Embryonic facial prominence (tissue), 1 donor: ENCODE measurements around the gene PDE6G.
"Not testable (repeated sequence)": the region's sequence is repeated elsewhere in the genome, so short reads cannot be mapped to it uniquely, and the experiment has no call there.

Source experiments
- DNase-seq: peaks from one replicate; pipeline ENCODE4 v3.0.0-alpha.2; 2016; ENCODE audit errors: extremely low spot score

PDE6G gene

DNA sequence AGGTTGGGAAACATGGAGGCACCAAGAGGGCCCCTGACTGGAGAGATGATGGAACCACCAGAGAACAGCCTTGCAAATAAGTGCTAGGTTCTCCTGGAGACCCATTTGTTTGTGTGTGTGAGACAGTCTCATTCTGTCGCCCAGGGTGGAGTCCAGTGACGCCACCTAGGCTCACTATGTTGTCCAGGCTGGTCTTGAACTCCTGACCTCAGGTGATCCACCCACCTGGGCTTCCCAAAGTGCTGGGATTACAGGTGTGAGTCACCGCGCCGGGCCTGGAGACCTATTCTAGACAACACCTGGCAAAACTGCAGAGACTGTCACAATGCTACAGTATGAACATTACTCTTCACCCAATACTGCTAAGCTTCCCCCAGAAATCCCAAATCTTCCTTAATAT lies 20.9 kb downstream of the PDE6G start:
- no peak for DNase-seq

DNA sequence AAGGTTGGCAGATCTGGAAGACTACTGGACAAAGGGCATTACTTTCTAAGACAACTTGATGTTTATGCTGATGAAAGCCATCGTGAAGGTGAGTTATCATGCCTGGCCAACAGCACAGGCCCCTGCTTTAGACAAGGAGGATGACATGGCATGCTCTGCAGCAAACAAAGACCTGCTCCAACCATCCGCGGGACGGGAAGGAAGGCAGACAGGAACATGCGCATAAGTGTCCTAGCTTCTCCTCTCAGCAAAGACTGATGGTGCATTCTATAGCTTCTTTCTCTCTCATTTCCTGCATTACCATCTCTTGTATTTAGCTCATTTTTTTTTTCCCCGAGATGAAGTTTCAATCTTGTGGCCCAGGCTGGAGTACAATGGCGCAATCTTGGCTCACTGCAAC lies 24.9 kb downstream of the PDE6G start:
- no peak for DNase-seq

DNA sequence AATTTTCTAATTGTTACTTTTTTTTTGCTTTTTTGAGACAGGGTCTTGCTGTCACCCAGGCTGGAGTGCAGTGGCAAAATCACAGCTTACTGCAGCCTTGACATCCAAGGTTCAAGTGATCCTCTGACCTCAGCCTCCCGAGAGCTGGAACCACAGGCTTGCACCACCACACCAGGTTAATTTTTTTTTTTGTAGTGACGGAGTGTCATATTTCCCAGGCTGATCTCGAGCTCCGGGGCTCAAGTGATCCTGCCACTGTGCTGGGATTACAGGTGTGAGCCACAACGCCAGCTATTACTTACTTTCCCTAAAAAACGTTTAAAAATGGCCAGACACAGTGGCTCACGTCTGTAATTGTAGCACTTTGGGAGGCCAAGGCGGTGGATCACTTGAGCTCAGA lies 26.1 kb downstream of the PDE6G start:
- no peak for DNase-seq

DNA sequence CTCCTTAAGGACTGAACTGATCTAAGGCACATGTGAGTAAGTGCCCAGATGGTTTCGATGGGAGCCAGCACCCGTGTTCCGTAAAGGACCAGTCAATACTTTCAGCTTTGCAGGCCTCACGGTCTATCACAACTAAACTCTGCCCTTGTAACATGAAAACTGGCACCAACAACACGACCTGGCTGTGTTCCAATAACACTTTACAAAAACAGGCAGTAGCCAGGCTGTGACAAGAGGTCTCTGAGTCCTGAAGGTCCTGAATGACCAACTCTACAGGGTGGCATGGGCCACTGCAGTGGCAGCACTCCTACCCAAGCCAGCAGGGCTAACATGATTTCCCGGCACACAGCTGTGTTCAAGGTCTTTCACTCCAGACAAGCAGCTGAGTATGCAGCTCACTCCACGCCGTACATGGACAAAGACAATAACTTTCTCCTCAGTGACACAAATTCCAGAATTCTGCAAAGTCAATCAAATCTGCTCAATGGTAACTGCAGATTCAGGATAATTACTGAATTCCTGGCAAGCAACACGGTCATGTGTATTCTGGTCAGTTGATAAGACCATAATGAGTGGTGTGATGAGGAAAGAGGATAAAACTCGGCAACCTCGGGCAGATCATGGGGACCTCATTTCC lies 34.7 kb downstream of the PDE6G start:
- no peak for DNase-seq

DNA sequence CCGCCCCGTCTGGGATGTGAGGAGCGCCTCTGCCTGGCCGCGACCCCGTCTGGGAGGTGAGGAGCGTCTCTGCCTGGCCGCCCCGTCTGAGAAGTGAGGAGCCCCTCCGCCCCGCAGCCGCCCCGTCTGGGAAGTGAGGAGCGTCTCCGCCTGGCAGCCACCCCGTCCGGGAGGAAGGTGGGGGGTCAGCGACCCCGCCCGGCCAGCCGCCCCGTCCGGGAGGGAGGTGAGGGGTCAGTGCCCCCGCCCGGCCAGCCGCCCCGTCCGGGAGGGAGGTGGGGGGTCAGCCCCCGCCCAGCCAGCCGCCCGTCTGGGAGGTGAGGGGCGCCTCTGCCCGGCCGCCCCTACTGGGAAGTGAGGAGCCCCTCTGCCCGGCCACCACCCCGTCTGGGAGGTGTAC lies 38.0 kb downstream of the PDE6G start:
- DNase-seq: not testable (repeated sequence)

DNA sequence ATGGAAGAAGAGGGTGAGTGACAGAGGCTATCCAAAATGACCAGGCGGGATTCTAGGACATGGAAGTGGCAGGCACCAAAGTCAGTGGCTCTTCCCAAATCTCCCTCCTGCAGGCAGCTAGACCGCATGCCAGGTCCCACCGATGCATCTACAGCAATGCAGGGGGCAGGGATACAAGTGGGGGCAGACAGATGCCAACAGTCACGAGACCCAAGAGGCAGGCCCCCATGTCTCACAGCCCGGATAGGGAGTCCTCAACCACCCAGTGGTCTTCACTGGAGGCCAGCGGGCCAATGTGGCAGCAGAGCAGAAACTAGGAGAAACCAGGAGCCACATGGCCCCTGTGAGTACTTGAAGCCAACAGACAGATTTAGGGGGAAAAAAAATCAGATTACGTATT lies 39.5 kb downstream of the PDE6G start:
- no peak for DNase-seq

- DNase-seq: no peak
Observed at GRCh38 chr17:81615401-81615930, 40.9 kb downstream of the PDE6G start.

DNA sequence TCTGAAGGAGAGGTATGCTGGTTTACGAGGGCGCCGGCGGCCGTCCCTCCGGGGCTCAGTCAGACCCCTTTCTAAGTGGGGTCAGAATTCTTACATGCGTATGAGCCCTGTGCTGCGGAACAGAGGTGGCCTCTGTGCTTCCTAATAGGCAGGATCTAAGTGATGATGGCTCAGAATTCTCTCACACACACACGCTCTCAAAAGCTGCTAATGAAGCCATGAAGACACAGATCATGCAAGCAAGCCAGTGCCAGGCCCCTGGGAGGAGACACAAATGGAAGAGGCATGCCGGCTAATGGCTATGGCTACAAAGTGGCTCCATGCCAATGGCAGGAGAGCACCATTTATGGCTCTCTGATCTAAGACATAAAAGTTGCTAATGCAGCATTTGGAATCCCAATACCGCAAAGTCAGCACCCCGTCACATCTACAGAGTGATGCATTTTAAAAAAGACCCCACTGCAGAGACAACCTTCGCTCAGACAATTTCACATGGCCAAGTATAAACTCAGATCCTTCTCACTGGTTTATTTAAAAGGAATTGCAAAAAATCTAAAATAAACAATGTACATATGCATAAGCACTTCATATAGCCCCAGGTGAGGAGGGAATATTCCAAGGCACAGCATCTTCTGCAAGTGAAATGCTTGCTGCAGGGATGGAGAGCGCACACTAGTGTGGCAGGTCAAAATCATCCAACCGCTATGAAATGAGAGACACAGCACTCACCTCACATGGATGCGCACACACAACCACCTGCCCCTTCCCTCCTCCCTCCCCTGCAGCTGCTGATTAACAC lies 44.0 kb downstream of the PDE6G start:
- DNase-seq: no peak

- no peak for DNase-seq
Observed at GRCh38 chr17:81609541-81610311, 46.6 kb downstream of the PDE6G start.

DNA sequence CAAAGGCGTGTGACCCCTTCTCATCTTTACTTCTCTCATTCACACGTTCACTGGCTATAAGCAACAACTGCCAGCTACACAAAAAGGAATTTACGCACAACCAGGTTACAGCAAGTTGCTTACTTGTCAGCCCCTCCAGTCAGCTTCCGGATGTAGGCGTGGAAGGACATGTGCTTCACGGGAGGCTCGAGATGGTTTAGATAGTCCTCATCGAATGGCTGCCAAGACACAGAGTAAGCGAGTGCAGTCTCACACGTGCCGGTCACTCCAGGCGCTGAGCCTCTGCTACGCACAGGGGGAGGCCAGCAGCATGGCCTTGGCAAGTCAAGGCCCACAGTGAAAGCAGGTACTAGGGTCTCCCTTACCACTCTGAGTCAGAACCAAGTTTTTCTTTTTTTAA lies 47.7 kb downstream of the PDE6G start:
- DNase-seq: no peak

DNA sequence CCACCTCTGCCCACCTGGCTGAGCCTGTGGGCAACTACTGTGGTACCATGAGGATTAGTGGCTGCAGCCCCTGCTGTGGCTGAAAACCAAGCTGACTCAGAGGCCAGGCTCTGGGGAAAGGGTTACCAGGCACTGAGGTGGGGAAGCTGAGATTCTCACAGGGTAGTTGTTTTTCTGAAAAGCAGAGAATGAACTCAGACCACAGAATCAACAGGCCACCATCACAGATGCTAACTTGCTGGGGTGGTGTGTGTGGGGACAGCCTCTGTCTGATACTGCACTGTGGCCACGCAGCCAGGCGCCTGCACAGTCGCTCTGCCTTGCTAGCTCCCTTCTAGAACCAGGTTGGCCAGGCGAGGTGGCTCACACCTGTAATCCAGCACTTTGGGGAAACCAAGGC lies 48.3 kb downstream of the PDE6G start:
- no peak for DNase-seq

DNA sequence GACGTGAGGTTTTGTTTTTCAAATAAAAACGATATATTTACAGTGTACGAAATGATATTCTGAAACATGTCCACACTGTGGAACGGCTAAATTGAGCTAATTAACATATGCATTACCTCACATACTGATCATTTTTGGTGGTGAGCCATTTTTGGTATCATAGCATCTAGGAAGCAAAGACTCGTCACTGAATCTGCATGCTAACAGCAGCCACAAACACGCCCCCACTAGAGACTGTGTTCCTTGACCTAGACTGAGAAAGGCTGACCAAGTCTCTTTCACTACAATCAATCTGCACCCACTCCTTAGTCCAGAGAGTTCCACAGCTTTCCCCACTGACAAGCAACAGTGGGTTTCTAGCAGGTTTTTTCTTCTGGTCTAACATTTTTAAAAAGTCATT lies 48.9 kb downstream of the PDE6G start:
- no peak for DNase-seq

DNA sequence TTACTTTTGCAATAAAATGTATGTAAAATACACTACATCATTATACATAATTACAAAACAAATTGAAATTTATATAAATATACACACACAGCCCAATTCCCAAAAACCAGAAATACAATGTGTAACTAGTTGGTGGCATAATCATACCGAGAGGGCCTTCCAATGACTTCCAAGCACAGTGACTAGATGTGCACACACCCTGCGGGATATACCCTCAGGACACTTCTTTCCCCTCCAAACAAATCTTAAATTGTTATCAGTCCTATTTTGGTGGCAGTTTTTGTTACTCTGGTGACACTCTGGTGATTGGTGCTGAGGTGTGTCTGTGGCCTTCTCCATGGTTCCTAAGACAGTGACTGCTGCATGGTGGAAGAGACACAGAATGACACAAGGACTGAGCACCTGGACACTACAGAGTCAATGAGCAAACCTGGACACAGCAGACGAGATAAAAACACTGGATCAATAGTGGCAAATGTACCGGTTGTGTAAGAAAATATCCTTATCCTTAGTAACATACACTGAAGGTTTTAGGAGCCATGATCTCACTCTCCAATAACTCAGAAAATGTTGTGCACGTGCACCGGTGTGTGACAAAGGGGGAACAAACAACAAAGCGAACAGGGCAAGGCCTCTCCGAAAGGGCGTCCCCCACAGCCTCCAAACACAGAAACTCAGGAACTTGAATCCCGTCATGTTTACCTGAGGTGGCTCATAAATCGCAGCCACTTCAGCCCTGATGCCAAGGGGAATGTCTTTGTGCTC lies 52.3 kb downstream of the PDE6G start:
- DNase-seq: no peak

DNA sequence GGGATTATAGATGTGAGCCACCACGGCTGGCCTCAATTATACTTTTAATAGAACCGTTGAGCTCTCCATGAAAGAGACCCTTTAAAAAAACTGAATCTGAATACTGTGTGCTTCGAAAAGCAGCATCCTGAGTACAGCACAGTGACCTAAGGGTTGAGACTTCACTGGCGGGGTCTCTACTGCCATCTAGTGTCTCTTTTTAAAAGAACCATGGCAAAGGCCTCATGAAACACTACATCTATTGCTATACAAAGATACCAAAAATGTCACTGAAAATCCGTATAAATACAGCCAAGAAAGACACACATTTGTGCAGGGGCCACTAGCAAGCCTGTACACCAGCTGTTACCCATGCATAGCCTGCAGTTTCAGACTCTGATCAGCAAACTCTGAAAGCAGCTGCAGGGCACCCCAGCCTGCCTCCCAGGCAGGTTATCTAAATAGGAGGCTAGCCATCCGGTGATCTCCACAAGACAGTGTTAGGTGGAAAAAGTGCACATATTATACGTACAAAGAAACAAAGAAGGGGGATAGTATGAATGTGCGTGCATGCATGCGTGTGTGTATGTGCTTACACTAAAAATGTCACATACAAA lies 54.7 kb downstream of the PDE6G start:
- DNase-seq: peak; percentile 67
